Stimulated activated CD8-positive, alpha-beta memory T cell treated with anti-CD3 and anti-CD28 coated beads, Interleukin-15, amount 100 ng/mL, for 4 hours (primary cell): Measurements from ENCODE around the gene GGNBP2.

Experiments
- DNase-seq, 2 donors: peaks; one replicate each; pipeline ENCODE4 v3.0.0-alpha.2; 2020; ENCODE audit warnings: low read depth in 2 of 2

Gene GGNBP2

DNA sequence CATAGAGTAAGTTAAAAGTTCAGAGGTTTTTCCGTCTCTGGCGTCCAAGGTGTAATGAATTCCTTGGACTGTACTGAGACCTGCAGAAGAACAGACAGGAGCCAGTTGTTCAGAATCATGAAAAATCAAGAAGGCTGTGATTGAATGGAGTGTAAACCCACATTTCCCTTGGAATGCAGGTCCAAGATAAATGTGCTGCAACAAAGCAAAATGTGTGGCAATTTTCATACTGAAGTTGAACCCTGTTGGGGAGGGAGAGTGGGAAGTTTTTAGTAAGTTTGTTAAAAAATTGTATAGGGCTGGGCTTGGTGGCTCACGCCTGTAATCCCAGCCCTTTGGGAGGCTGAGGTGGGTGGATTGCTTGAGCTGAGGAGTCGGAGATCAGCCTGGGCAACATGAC lies 21.4 kb downstream of the GGNBP2 start:
- no peak for DNase-seq

DNA sequence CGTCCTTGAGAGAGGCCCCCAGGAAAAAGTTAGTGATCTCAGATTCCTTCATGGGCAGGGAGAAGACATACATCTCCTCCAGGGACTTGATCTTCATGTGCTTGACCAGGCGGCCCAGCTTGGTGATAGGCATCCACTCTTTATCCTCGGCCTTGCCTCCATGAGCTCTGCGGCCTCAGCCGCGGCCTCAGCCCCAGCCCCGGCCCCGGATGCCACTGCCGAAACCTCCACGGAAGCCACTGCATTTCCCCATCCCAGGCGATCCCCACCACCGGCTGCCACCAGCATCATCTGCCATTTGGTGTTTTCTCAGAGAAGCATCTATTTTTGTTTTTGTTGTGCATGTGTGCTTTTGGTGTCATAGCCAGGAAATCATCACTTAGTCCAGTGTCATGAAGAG lies 30.3 kb downstream of the GGNBP2 start:
- DNase-seq: no peak

DNA sequence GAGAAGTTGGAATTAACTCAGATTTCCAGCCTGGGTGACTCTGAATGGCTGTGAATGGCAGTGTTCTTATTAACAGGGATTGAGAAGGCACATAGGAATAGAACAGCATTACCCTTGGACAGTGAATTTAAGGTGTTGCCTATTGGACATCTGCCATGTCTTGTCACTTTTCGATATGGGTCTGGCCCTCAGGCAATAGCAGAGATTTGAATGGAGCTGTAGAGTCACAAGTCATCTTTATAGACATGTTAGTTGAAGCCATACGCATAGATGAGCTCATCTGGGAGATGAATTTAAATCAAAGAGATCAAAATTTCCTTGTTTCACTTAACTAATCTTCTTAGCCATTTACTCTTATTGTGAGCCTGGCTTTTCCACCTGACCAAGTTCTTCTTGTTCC lies 32.1 kb downstream of the GGNBP2 start:
- DNase-seq: no peak

DNA sequence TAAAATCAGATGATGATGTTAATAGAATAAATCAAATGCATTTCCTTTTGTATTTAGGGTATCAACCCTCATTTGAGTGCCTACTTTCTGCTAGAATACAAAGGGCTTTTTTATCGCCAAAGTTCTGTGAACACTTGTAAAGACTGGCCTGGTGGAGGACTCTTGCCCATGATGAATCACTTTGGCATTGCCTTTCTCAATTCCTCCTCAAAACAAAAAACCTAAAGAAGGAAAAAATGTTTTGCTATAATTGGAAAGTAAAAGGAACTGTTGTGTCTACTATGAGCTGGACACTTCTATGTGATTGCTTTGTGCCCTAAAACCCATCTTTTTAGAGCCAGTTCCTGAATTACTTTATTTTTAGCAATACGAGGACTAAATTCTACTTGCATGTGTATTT lies 34.0 kb downstream of the GGNBP2 start:
- no peak for DNase-seq

DNA sequence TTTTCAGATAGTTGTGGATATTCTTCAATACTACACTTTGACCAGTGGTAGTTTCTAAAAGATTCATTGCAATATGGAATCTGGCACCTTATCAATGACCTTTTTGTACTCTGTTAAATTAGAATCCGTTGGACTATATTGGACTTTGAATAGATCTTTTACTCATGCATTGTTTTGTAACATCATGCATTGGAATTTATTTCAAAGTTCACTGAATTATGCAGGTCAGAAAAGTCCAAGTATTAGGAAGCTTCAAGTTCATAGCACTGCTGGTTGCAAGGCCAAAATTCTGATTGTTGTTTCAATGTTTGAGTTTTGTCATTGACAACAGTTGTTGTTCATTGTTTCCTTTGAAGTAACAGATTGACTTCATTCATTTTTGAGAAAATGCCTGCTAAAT lies 39.1 kb downstream of the GGNBP2 start:
- no peak for DNase-seq

DNA sequence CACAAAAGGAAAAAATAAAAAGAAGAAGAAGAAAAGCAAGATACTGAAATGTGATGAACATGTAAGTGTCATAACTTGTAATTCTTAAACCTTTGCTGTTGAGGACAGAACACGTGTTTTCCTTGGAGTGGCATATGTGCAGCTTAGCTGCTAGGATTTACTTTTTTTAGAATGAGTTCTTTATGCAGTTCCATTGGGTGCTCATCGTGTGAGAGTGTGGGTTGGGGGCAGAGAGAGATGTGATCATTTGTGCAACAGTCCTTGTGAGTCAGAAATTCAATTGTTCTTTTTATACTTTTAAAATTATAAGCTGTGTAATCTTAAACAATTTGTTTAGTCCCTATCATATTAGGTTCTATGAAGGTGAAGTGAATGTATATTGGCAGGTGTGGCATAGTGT lies 41.4 kb downstream of the GGNBP2 start:
- no peak for DNase-seq

DNA sequence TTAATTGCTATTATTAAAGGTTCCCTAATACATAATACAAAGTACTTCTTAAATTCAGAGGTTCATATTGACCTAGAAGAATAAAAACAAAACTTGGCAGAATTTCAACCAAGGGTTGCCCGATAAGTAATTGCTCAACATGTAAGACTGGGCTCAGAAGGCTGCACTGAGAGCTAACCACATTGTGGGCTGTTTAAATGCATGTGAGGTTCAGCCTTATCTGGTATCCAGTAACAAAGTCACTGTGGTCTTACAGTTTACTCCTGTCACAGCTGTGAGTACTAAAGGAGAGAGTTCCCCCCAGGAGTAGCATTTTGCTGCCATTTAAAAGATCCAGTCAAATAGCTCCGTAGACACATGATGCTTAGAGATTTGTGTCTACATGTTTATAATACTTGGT lies 45.4 kb downstream of the GGNBP2 start:
- no peak for DNase-seq

DNA sequence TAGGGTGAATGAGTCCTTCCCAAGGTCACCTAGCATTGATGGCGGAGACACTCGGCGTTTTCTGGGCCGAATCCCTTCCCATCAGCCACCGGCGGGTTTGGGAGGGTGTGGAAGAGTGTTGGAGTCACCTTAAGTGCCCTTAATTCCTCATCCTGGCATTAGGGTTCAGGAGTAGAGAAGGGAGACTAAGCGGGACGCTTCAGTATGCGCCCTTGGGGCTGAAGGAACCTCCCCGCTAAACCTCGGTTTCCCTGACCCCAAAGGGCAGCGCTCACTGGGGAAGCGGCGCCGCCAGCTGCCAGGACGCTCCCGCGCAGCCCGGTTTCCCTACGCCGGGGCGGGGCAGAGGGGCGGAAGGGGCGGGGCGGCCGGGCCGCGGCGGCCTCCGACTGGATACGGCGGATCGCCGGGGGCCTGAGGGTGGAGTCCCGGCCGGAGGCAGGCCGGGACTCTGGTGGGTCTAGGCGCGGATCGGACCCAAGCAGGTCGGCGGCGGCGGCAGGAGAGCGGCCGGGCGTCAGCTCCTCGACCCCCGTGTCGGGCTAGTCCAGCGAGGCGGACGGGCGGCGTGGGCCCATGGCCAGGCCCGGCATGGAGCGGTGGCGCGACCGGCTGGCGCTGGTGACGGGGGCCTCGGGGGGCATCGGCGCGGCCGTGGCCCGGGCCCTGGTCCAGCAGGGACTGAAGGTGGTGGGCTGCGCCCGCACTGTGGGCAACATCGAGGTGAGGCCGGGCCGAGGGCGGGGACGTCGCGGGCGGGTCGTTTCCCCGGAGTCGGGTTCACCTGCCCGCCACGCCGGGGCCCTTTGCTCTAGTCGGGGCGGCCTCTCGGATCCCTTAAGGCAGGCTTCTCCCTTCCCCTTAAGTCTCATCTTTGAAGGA lies 47.0 kb downstream of the GGNBP2 start, which contains the start of gene DHRS11:
DHRS11 (plus strand) TSS at position 446 of the 882 bp plus-strand sequence; CDS start at position 577, 131 bp downstream.
- peak; percentile 32 to 62 for DNase-seq

DNA sequence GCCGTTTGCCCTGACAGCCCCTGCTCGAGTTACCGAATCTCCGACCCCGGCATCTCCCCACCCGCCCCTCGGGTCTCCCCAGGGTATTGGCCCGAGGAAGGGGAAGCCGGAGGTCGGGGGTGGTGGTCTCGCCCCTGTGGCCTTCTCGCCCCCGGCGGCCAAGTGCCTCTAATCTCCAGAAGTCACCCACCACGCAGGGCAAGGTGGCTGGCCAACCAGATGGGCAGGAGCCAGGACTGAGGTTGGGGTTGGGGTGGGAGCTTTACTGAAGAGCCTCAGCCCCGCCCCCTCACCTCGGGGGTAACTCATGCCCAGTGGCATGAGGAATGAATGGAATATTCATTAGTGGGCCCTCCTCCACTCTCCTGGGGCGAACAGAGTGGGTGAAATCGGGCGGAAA lies 47.6 kb downstream of the GGNBP2 start:
- no peak for DNase-seq

DNA sequence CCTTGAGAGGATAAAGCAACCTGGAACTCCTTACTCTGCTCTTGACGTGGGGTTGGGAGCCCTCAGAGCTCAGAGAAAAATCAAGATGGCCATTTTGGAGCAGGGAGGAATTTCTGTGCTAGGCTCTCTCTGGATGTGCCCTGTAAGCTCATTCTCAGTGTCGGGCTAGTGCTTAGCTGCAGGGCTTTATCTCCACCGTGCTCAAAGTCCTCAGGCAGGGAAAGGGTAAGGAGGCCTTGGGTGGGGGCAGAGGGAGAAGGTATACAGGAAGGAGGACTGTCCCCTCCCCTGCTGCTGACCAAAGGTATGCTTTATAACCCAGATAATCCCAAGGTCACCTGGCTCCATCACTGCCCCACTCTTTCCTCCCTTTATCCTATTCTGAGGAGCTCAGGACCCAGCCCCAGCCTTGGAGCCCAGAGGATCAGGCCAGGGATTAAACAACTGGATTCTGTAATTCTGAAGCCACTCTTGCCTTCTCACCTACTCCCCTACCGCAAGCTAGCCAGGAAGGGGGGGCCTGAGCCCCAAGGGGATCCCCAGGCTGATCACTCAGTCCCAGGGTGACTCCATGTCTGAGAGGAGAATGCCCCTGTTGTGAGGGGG lies 48.1 kb downstream of the GGNBP2 start:
- no peak for DNase-seq

DNA sequence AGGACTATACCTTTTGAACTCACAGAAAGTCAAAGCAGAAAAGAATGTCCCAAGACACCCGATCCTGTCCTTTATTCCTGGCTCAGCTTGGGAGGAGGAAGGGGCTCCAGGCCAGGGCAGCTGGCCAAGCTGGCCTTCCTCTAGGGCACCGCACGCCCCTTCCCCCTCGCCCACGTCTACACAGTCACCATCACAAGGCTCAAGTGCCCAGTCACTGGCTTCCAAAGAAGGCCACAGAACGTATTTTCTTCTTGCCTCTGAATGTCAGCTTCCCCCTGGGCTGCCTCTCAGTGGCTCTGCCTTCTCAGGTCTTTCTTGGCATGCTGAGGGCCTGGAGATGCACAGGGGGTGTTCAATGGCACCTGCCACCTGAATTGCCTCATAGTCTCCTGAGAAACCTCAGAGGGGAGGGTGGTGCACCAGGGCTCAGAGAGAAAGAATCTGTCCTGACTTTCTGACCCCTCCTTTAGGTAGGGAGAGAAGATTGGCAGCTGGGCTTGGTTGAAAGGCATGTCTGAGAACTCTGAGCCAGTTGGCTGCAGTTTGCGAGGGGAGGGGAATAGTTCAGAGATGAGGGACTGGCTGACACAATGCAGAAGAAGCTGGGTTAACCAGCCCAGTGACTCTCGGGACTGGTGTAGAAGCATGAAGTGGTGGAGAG lies 49.1 kb downstream of the GGNBP2 start:
- DNase-seq: no peak

DNA sequence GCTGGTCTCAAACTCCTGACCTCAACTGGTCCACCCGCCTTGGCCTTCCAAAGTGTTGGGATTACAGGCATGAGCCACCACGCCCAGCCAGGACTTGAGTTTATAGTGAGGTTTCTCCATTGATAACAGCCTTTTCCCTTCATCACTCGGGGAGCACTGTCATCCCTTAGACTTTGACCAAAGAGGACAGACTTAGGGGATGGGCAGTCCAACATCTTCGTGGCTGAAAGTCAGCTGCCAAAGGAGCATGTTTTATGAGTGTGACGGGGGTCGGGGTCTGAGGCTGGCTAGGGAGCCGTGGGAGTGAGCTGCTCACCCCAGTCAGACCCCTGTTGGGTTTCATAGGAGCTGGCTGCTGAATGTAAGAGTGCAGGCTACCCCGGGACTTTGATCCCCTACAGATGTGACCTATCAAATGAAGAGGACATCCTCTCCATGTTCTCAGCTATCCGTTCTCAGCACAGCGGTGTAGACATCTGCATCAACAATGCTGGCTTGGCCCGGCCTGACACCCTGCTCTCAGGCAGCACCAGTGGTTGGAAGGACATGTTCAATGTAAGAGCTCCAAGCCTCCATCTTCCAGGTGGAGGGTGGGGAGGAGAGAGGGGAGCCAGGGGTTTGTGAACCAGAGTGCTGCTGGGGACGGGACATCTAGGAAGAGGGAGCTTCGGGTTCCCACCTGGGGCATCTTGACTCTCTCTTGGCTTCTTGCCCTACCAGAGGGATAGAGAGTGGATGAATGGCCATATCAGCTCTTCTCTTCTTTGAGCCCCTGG lies 50.1 kb downstream of the GGNBP2 start:
- no peak for DNase-seq

DNA sequence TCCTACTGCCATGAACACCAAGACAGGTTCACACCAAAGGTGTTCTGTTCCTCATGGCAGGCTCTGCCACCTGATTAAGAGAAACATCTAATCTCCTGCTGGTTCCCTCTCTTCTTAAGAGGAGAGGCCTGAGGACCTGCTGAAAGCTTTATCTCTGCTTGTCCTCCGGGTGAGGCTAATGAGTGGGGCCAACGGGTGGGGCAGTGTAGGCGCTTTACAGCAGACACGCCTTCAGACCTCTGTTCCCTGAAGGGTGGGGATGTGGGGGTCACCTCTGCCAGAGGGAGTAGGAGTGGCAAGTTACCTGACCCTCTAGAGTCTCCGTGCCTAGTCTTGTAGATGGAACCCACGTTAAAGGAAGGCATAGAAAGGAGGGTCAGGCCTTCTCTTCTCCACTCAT lies 52.5 kb downstream of the GGNBP2 start:
- DNase-seq: no peak

DNA sequence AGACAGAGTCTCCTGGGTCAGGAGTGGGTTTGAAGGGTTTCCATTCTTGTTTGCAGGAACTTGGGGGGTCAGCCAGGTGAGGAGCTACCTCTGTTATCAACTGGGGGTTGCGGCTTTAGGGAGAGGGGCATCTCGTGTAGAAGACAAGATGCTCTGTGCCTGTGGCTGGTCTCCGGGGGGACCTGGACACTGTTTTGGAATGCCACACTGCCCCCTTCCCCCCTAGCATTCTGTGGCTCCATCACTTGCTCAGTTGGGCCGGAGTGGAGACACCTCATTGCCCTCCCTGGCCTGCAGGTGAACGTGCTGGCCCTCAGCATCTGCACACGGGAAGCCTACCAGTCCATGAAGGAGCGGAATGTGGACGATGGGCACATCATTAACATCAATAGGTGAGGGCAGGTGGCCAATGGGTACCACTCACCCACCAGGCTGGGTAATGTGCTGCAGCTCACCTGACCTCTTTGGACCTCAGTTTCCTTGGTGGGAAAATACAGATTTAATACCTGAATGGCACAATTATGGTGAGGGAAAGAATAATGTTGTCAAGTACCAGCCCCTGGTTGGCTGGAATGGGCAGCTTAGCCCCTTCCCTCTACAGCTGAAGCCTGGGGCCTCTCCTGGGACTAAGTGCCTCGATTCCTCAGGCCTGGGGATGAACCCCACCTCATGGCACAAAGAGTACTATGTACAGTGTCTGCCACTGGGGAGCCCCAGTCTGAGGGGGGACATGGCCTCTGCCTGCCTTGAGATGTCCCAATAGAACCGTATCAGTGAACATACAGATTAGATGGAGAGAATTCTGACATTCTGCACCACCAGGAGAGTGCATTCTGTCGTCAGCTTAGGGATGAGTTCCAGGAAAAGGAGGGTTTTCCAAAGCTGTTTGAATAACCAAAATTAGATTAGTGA lies 53.4 kb downstream of the GGNBP2 start:
- DNase-seq: no peak

DNA sequence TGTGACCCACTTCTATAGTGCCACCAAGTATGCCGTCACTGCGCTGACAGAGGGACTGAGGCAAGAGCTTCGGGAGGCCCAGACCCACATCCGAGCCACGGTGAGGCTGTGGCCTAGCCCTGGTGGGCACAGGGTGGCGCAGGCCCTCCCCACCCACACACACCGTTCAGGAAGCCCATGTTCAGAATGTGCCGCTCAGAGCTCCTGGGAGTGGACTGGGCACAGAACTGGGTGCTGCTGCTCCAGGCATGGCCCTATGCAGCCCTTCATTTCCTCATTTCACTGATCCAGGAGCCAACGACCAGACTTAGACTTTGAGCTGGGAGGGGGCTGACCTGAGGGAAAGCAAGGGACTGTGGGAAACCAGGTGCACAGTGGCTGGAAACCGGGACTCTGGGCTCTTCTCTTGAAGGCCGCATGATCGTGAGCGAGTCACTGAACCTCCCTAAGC lies 54.3 kb downstream of the GGNBP2 start:
- no peak for DNase-seq

DNA sequence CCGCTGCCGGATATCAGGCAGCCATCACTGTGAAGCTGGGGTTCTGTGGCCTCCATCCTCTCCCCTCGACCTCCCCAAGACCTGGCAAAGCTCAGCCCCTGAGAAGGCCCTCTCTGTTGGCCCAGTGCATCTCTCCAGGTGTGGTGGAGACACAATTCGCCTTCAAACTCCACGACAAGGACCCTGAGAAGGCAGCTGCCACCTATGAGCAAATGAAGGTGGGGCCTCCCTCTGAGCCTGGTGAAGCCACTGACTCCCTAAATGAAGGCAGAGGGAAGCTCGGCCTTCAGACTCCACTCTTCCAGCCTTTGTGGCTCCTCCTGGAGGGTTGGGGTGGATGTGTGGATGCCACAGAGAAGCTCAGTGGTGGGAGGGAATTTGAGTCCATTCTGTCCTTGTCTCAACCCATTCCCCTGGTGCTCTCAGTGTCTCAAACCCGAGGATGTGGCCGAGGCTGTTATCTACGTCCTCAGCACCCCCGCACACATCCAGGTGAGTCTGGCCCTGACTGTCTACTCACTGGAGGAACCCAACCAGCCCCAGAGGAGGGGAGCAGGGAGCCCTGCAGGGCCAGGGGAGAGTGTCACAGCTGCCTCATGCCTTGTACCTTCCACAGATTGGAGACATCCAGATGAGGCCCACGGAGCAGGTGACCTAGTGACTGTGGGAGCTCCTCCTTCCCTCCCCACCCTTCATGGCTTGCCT lies 55.0 kb downstream of the GGNBP2 start:
- no peak for DNase-seq

DNA sequence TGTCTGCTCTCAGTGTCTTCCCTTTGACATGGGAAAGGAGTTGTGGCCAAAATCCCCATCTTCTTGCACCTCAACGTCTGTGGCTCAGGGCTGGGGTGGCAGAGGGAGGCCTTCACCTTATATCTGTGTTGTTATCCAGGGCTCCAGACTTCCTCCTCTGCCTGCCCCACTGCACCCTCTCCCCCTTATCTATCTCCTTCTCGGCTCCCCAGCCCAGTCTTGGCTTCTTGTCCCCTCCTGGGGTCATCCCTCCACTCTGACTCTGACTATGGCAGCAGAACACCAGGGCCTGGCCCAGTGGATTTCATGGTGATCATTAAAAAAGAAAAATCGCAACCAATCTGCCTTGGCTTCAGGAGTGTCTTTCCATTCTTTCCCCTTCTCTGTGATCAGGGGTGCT lies 55.7 kb downstream of the GGNBP2 start:
- DNase-seq: no peak

DNA sequence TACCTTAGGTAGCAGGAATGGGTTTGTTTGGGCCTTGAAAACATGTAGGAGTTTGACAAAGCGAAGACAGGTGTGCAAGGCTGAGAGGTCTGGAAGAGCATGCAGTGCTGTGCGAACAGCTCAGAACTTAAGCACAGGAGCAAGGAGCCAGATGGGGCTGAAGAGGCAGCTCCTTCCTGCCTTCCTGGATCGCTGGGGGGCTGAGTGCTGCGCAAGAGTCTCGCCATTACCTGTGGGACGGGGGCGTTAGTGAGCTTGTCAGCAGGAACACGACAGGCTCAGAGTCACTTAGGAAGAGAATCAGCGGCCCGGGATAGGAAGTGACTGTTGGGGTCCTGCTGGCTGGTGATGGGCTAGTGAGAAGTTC lies 56.2 kb downstream of the GGNBP2 start:
- DNase-seq: no peak

DNA sequence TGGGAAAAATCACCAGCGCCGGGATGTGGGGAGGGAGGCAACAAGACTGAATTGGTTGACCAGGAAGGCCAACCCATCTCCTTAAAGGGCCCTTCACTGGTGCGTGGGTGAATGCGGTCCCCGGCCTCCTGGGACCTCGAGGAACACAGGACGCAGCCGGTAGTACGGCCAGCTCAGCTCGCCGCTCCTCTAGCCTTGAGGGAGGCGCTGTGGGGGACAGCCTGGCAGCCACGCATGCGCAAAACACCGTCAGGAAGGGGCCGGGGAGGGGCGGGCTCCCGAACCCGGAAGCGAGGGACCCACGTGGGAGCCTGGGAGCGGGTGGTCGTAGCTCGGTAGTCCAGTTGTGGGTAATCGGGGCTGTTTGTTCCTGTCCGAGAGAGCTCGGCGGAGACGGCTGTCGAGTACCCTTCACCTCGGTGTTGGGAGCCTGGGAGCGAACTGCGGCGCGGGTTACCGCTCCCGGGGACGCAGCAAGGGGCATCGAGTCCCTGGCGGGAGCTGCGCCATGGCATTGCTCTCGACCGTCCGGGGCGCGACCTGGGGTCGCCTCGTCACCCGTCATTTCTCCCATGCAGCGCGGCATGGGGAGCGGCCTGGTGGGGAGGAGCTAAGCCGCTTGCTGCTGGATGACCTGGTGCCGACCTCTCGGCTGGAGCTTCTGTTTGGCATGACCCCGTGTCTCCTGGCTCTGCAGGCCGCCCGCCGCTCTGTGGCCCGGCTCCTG lies 56.7 kb downstream of the GGNBP2 start, which contains the start of gene MRM1:
MRM1 (plus strand) TSS at position 281 of the 727 bp plus-strand sequence; CDS start at position 509, 228 bp downstream.
- DNase-seq: peak; percentile 87
